COR-L47 (cell line): ENCODE measurements around the gene HELZ.
"Not testable (repeated sequence)": the region's sequence is repeated elsewhere in the genome, so short reads cannot be mapped to it uniquely, and the experiment has no call there.

Experiments used
- DNase-seq: peaks from one replicate; lab custom pipeline; 2025; lab: John Stamatoyannopoulos, UW

Gene HELZ

GRCh38 chr17:67245073-67245693 is at the start of gene HELZ:
Gene HELZ (minus strand): TSS chr17:67245196. CDS start chr17:67218804, 26,392 bp downstream.
- peak; percentile 77 for DNase-seq

GRCh38 chr17:67293251-67294203 is 48.5 kb upstream of the HELZ start:
- DNase-seq: no peak

- DNase-seq: no peak
Measured at GRCh38 chr17:67290711-67291291, 45.8 kb upstream of the HELZ start.

GRCh38 chr17:67290244-67290643 is 45.2 kb upstream of the HELZ start:
- DNase-seq: no peak

GRCh38 chr17:67289181-67289876 is 44.3 kb upstream of the HELZ start:
- no peak for DNase-seq

GRCh38 chr17:67286826-67287225 is 41.8 kb upstream of the HELZ start:
- not testable (repeated sequence) for DNase-seq

- no peak for DNase-seq
Measured at GRCh38 chr17:67285360-67285759, 40.4 kb upstream of the HELZ start.

GRCh38 chr17:67283731-67284516 is 38.9 kb upstream of the HELZ start:
- DNase-seq: no peak

- no peak for DNase-seq
Measured at GRCh38 chr17:67281743-67282142, 36.7 kb upstream of the HELZ start.

GRCh38 chr17:67281053-67281452 is 36.1 kb upstream of the HELZ start:
- DNase-seq: no peak

GRCh38 chr17:67280279-67280678 is 35.3 kb upstream of the HELZ start:
- no peak for DNase-seq

GRCh38 chr17:67279115-67279514 is 34.1 kb upstream of the HELZ start:
- no peak for DNase-seq

GRCh38 chr17:67278363-67278762 is 33.4 kb upstream of the HELZ start:
- DNase-seq: no peak

- no peak for DNase-seq
Measured at GRCh38 chr17:67276075-67276474, 31.1 kb upstream of the HELZ start.

- DNase-seq: no peak
Measured at GRCh38 chr17:67274466-67274865, 29.5 kb upstream of the HELZ start.

- DNase-seq: no peak
Measured at GRCh38 chr17:67273900-67274299, 28.9 kb upstream of the HELZ start.

- DNase-seq: no peak
Measured at GRCh38 chr17:67272312-67273047, 27.5 kb upstream of the HELZ start.

- DNase-seq: not testable (repeated sequence)
Measured at GRCh38 chr17:67271187-67271586, 26.2 kb upstream of the HELZ start.

GRCh38 chr17:67270416-67270815 is 25.4 kb upstream of the HELZ start:
- no peak for DNase-seq

GRCh38 chr17:67266496-67266895 is 21.5 kb upstream of the HELZ start:
- DNase-seq: no peak
